ENCODE measurements around the gene GUK1.

GUK1 gene

GRCh38 chr1:228139931-228140723 is at the start of gene GUK1:
Gene GUK1, plus strand, starts transcription at chr1:228140279. Its CDS starts 24 bp downstream, at chr1:228140303.
- peak; percentile 99 for DNase-seq

GRCh38 chr1:228090613-228091081 is 49.4 kb upstream of the GUK1 start:
- DNase-seq: no peak

GRCh38 chr1:228091084-228091483 is 49.0 kb upstream of the GUK1 start:
- no peak for DNase-seq

- DNase-seq: no peak
Measured at GRCh38 chr1:228092342-228093049, 47.6 kb upstream of the GUK1 start.

GRCh38 chr1:228093050-228093906 is 46.8 kb upstream of the GUK1 start:
- no peak for DNase-seq

GRCh38 chr1:228094432-228095016 is 45.6 kb upstream of the GUK1 start:
- no peak for DNase-seq

GRCh38 chr1:228095161-228095560 is 44.9 kb upstream of the GUK1 start:
- no peak for DNase-seq

GRCh38 chr1:228095938-228096337 is 44.1 kb upstream of the GUK1 start:
- no peak for DNase-seq

GRCh38 chr1:228096416-228097332 is 43.4 kb upstream of the GUK1 start:
- DNase-seq: no peak

- DNase-seq: no peak
Measured at GRCh38 chr1:228097333-228098081, 42.6 kb upstream of the GUK1 start.

GRCh38 chr1:228098323-228098931 is 41.7 kb upstream of the GUK1 start:
- no peak for DNase-seq

- no peak for DNase-seq
Measured at GRCh38 chr1:228099331-228099732, 40.7 kb upstream of the GUK1 start.

GRCh38 chr1:228100822-228101613 is 39.1 kb upstream of the GUK1 start:
- DNase-seq: no peak

GRCh38 chr1:228101614-228101993 is 38.5 kb upstream of the GUK1 start:
- no peak for DNase-seq

- DNase-seq: peak; percentile 63
Measured at GRCh38 chr1:228101994-228102790, 37.9 kb upstream of the GUK1 start.

GRCh38 chr1:228102791-228103620 is 37.1 kb upstream of the GUK1 start, which contains the start of gene C1orf35:
Gene C1orf35, minus strand, starts transcription at chr1:228103325. Its CDS starts 98 bp downstream, at chr1:228103227.
- peak; percentile 98 for DNase-seq

- no peak for DNase-seq
Measured at GRCh38 chr1:228104526-228105269, 35.4 kb upstream of the GUK1 start.

Data from retina (tissue), 1 donor.